B cell (primary cell): ENCODE results near the gene KMT2C. TPM values are rescaled to one million over a fixed set of nuclear protein-coding genes. Genes with fewer than 3 reads are reported as not detected.

Experiments used
- ATAC-seq: fragments of 200-7000 bp; cut with Tn5 transposase; one replicate; pipeline ENCODE4 v1.10.0; 2021; ENCODE audit warnings: low read depth, mild to moderate bottlenecking, moderate number of reproducible peaks, moderate library complexity
- CTCF ChIA-PET: fragments of 350-600 bp; sonication (Branson Sonifier 250); formaldehyde crosslinking; loops from one replicate; lab custom pipeline; 2021; ENCODE audit warnings: antibody characterized with exemption, inconsistent platforms; lab: Charles Lee
- POLR2A ChIA-PET: fragments of 350-600 bp; sonication (Branson Sonifier 250); formaldehyde crosslinking; loops from one replicate; lab custom pipeline; 2021; ENCODE audit warnings: antibody characterized with exemption; lab: Charles Lee
- DNase-seq: peaks from one replicate; pipeline ENCODE4 v3.0.0; 2013
- H2AFZ ChIP-seq: 2 replicates; pipeline ENCODE4 v1.6.1; 2012; ENCODE audit warnings: mild to moderate bottlenecking, low read depth, low read length; ENCODE audit not compliant: insufficient read depth, poor library complexity, severe bottlenecking
- H3K27ac ChIP-seq, 2 donors: 1 replicate in 1 of 2; 2 replicates in 1 of 2; pipeline ENCODE4 v1.5.1; 2012 to 2013; ENCODE audit warnings: low read length in 2 of 2, mild to moderate bottlenecking in 2 of 2, moderate library complexity in 1 of 2
- H3K27me3 ChIP-seq, 4 experiments: fragments of 200-600 bp in 1 of 4; sonication (generic) in 1 of 4; replicated peaks in 1 of 4; 1 replicate in 2 of 4; 2 replicates in 2 of 4; pipeline versions ENCODE4 v1.6.1 to v1.7.0; 2013 to 2016; ENCODE audit warnings: low read length in 3 of 4, mild to moderate bottlenecking in 2 of 4, mixed read lengths in 1 of 4, moderate library complexity in 1 of 4; ENCODE audit not compliant: insufficient read depth in 4 of 4, control insufficient read depth in 3 of 4; ENCODE audit errors: control extremely low read depth in 1 of 4
- H3K36me3 ChIP-seq, 2 experiments: replicated peaks in 1 of 2; 1 replicate in 1 of 2; 2 replicates in 1 of 2; pipeline versions ENCODE4 v1.6.1 to v1.7.1; 2013; ENCODE audit warnings: low read length in 1 of 2; ENCODE audit not compliant: insufficient read depth in 2 of 2, control insufficient read depth in 1 of 2; ENCODE audit errors: control extremely low read depth in 1 of 2, extremely low read depth in 1 of 2
- H3K4me1 ChIP-seq, 2 donors: fragments of 200-600 bp in 1 of 2; sonication (generic) in 1 of 2; 1 replicate in 1 of 2; 2 replicates in 1 of 2; pipeline versions ENCODE4 v1.5.1 to v1.6.1; 2013 to 2017; ENCODE audit warnings: low read length in 2 of 2; ENCODE audit not compliant: control insufficient read depth in 2 of 2, insufficient read depth in 2 of 2
- H3K4me2 ChIP-seq: replicated peaks from 2 replicates; pipeline ENCODE3; 2012; ENCODE audit warnings: mild to moderate bottlenecking, low read depth, low read length; ENCODE audit not compliant: poor library complexity, severe bottlenecking
- H3K4me3 ChIP-seq, 5 experiments: fragments of 200-600 bp in 1 of 5; sonication (generic) in 1 of 5; 1 replicate in 3 of 5; 2 replicates in 2 of 5; pipeline versions ENCODE4 v1.5.1 to v1.7.0; 2011 to 2016; ENCODE audit warnings: low read length in 4 of 5, mild to moderate bottlenecking in 4 of 5, low read depth in 2 of 5, control low read depth in 1 of 5, moderate library complexity in 1 of 5; ENCODE audit not compliant: insufficient read depth in 1 of 5; ENCODE audit errors: control extremely low read depth in 1 of 5, extremely low read depth in 1 of 5
- H3K79me2 ChIP-seq: fragments of 200-600 bp; sonication (generic); one replicate; pipeline ENCODE4 v1.6.0; 2016; ENCODE audit warnings: low read length; ENCODE audit not compliant: control insufficient read depth, insufficient read depth
- H3K9ac ChIP-seq: fragments of 200-600 bp; sonication (generic); 2 replicates; pipeline ENCODE4 v1.6.1; 2017; ENCODE audit warnings: mild to moderate bottlenecking, low read length, moderate library complexity
- H3K9me3 ChIP-seq, 3 donors: one replicate each; pipeline versions ENCODE4 v1.6.1 to v1.7.1; 2013; ENCODE audit warnings: low read length in 2 of 3; ENCODE audit not compliant: control insufficient read depth in 2 of 3, insufficient read depth in 1 of 3; ENCODE audit errors: control extremely low read depth in 1 of 3
- H4K20me1 ChIP-seq: 2 replicates; pipeline ENCODE4 v1.6.0; 2012; ENCODE audit warnings: mild to moderate bottlenecking, low read length; ENCODE audit not compliant: insufficient read depth, control insufficient read depth, poor library complexity, severe bottlenecking
- H3K27ac Mint-ChIP-seq: one replicate; pipeline ENCODE4 v1.8.0; 2021; ENCODE audit warnings: mixed read lengths
- H3K27me3 Mint-ChIP-seq: one replicate; pipeline ENCODE4 v1.8.0; 2021; ENCODE audit warnings: mixed read lengths
- H3K4me1 Mint-ChIP-seq: one replicate; pipeline ENCODE4 v1.8.0; 2021; ENCODE audit warnings: mixed read lengths
- H3K4me3 Mint-ChIP-seq: one replicate; pipeline ENCODE4 v1.8.0; 2021; ENCODE audit warnings: mixed read lengths
- H3K9me3 Mint-ChIP-seq: one replicate; pipeline ENCODE4 v1.8.0; 2022; ENCODE audit warnings: mixed read lengths; ENCODE audit not compliant: insufficient read depth
- CTCF ChIP-seq: fragments of 200-600 bp; IDR thresholded peaks from one replicate; pipeline ENCODE4 v1.8.0; 2022; ENCODE audit warnings: antibody characterized with exemption, mild to moderate bottlenecking
- EZH2 ChIP-seq: IDR thresholded peaks from 2 replicates; pipeline ENCODE4 v1.6.1; 2012; ENCODE audit warnings: borderline replicate concordance, low read depth, mild to moderate bottlenecking, moderate library complexity, low read length; ENCODE audit not compliant: insufficient read depth, poor library complexity, severe bottlenecking
- WGBS: methylation state at CpG from one replicate; pipeline ENCODE4 v1.1.5; 2013; ENCODE audit warnings: missing lambda C conversion rate; ENCODE audit not compliant: insufficient coverage; 5-methylcytosine and 5-hydroxymethylcytosine counted together
- intact Hi-C: fragments of 100-400 bp; cut with micrococcal nuclease; formaldehyde crosslinking; loops from one replicate; pipeline ENCODE4 v1.10.0; 2022
- polyA plus RNA-seq: library from polyadenylated mRNA; depleted of rRNA; stranded (reverse); fragments of >200 nt; gene quantifications from 2 replicates; pipeline ENCODE4 v1.2.3, GENCODE V29; 2012
- total RNA-seq, 2 donors: library from RNA; stranded (reverse); fragments of 120-200 nt in 1 of 2; gene quantifications; 1 replicate in 1 of 2; 2 replicates in 1 of 2; pipeline versions ENCODE4 v1.2.3 to v1.2.4, GENCODE V29; 2013 to 2022

Gene KMT2C
- total and polyA plus RNA-seq, 2 donors (not counting 1 experiment from before 2014, with no cell fraction given) = 14.9 to 171 TPM

GRCh38 chr7:152173372-152174070 lies 262.3 kb downstream of the KMT2C start:
- no peaks in the 10 kb centered on the region for H3K27me3 ChIP-seq
- intact Hi-C loops = no loop called here
- no peak overlapping the region for H3K27ac Mint-ChIP-seq
- no peak overlapping the region for H3K27ac ChIP-seq
- H3K4me2 ChIP-seq = no peak overlapping the region
- no peaks in the 10 kb centered on the region for H3K9me3 ChIP-seq
- H3K27me3 Mint-ChIP-seq = no peaks in the 10 kb centered on the region
- H4K20me1 ChIP-seq = no peaks in the 10 kb centered on the region
- no peaks in the 10 kb centered on the region for H3K9me3 Mint-ChIP-seq
- no peak overlapping the region for H3K9ac ChIP-seq
- ATAC-seq = no peak
- TF ChIP-seq CTCF (no peak), EZH2 (no peak)
- peaks cover 0 to 62% of the 10 kb centered on the region in 2 experiments for H3K36me3 ChIP-seq
- no peak overlapping the region for H2AFZ ChIP-seq
- WGBS = no CpG with 5 or more reads among the region's 5 CpGs
- no peak overlapping the region for H3K4me3 Mint-ChIP-seq
- peaks cover 14% of the 10 kb centered on the region for H3K4me1 Mint-ChIP-seq
- peaks cover 12% of the 10 kb centered on the region in 2 donors for H3K4me1 ChIP-seq
- ChIA-PET CTCF (no interaction called here), POLR2A (interaction anchor here (1.0 kb wide), 1 partner anchor 15 kb away, joined by 3 read pairs; no protein-coding TSS in a partner anchor)
- no peaks in the 10 kb centered on the region for H3K79me2 ChIP-seq
- DNase-seq = no peak
- no peak overlapping the region for H3K4me3 ChIP-seq

- Histone ChIP-seq H3K4me2 (no peak overlapping the region), H4K20me1 (no peaks in the 10 kb centered on the region), H2AFZ (no peak overlapping the region), H3K36me3 (peaks cover 2 to 51% of the 10 kb centered on the region in 2 experiments), H3K79me2 (no peaks in the 10 kb centered on the region), H3K9me3 (no peaks in the 10 kb centered on the region), H3K9ac (no peak overlapping the region), H3K27me3 (no peaks in the 10 kb centered on the region), H3K4me1 (peaks cover 29 to 31% of the 10 kb centered on the region in 2 donors), H3K4me3 (no peak overlapping the region), H3K27ac (no peak overlapping the region)
- DNase-seq (no peak), ATAC-seq (no peak)
- ChIA-PET POLR2A (no interaction called here), CTCF (interaction anchor here (1.8 kb wide), 1 partner anchor 381 kb away, joined by 4 read pairs; no protein-coding TSS in a partner anchor)
- TF ChIP-seq EZH2 (no peak), CTCF (no peak)
- intact Hi-C loops = no loop called here
- H3K4me3 Mint-ChIP-seq = no peak overlapping the region
- WGBS = no CpG with 5 or more reads among the region's 6 CpGs
- no peaks in the 10 kb centered on the region for H3K27me3 Mint-ChIP-seq
- peaks cover 37% of the 10 kb centered on the region for H3K4me1 Mint-ChIP-seq
- H3K9me3 Mint-ChIP-seq = no peaks in the 10 kb centered on the region
- H3K27ac Mint-ChIP-seq = peak overlapping the region; percentile 17
Observed at GRCh38 chr7:152162287-152162686, 273.5 kb downstream of the KMT2C start.
